ENCODE measurements around the gene SHTN1.

SHTN1 gene

GRCh38 chr10:116947841-116948529, 57.0 kb downstream of the SHTN1 start:
- no peak for TF ChIP-seq CTCF (IDR thresholded peaks at IDR 0.05; ENCODE audit: low read depth, low read length)
- no peak for DNase-seq (ENCODE audit: extremely low read depth, low read depth)

DNA sequence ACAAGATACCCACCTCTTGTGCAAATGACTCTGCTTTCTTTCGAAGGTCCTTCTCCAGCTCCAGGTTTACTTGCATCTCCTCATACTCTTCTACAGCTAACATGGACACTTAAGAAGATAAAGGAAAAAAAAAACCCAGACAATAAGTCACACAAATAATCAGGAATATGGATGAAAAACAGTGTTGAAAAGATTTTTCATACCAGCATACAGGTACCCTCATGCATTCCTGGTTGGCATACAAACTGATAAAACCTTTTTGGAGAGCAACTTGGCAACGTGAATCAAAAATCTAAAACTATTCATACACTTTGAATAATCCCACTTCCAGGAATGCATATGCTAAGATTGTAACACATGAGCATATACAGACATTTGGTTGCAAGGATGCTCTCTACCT, 60.1 kb downstream of the SHTN1 start:
- no peak for DNase-seq (ENCODE audit: extremely low read depth, low read depth)
- no peak for TF ChIP-seq CTCF (IDR thresholded peaks at IDR 0.05; ENCODE audit: low read depth, low read length)

- no peak for TF ChIP-seq CTCF (IDR thresholded peaks at IDR 0.05; ENCODE audit: low read depth, low read length)
- DNase-seq (ENCODE audit: extremely low read depth, low read depth) = no peak
Measured at GRCh38 chr10:116931806-116932205, 73.2 kb downstream of the SHTN1 start.

DNA sequence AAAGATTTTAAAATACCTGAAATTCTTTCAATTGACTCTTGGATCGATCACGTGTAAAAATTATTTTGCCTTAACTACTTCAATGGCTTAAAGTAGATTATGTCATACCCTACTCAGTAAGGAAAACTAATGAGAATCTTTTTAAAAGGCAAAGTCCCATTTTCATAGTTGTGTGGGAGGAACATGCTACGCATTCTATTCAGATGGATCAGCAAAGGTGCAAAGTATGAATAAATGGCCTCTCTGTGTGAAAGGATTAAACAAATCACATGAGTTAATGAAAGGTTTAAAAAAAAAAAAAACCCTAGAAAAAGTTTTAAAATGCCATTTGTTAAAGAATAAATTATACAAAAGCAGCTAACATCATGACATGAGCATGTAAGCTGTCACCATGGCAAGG, 78.6 kb downstream of the SHTN1 start:
- DNase-seq (ENCODE audit: extremely low read depth, low read depth) = no peak
- TF ChIP-seq CTCF (IDR thresholded peaks at IDR 0.05; ENCODE audit: low read depth, low read length) = no peak

GRCh38 chr10:116925056-116925455, 79.9 kb downstream of the SHTN1 start:
- DNase-seq (ENCODE audit: extremely low read depth, low read depth) = no peak
- TF ChIP-seq CTCF (IDR thresholded peaks at IDR 0.05; ENCODE audit: low read depth, low read length) = no peak

DNA sequence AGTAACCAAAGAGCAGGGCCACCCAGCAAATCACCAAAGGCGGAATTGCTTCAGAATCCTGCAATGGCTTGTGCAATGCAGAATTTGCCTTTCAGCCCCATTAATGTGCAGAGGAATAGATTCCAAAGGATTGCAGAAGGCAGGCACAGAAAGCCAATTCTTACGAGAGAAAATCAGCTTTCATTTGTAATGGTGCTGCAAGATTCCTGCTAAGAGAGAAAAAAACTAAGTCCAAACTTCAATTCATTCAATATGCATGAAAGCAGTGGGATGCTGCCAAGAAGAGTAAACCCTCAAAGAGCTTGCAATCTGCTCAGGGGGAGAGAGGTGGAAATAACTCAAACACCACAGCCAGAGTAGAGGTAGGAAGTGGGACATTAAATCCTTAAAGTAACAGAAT, 85.3 kb downstream of the SHTN1 start:
- no peak for TF ChIP-seq CTCF (IDR thresholded peaks at IDR 0.05; ENCODE audit: low read depth, low read length)
- DNase-seq (ENCODE audit: extremely low read depth, low read depth) = no peak

GRCh38 chr10:116919164-116919563, 85.8 kb downstream of the SHTN1 start:
- no peak for TF ChIP-seq CTCF (IDR thresholded peaks at IDR 0.05; ENCODE audit: low read depth, low read length)
- DNase-seq (ENCODE audit: extremely low read depth, low read depth) = no peak
